Neural progenitor cell (in vitro differentiated cells): Measurements from ENCODE around the gene CD58. TPM values are rescaled to one million over a fixed set of nuclear protein-coding genes. Genes with fewer than 3 reads are reported as not detected.

ENCODE experiments used
- DNase-seq: peaks from one replicate; pipeline ENCODE4 v3.0.0-alpha.2; 2016; ENCODE audit warnings: low spot score
- H2AFZ ChIP-seq: fragments of 200-600 bp; sonication (generic); replicated peaks from 2 replicates; pipeline ENCODE4 v1.6.1; 2016; ENCODE audit warnings: antibody characterized with exemption
- H3F3A ChIP-seq: fragments of 200-600 bp; sonication (generic); 2 replicates; pipeline ENCODE4 v1.6.1; 2016; ENCODE audit warnings: antibody characterized with exemption, low read depth
- H3K27ac ChIP-seq: fragments of 200-600 bp; sonication (generic); 2 replicates; pipeline ENCODE4 v1.5.1; 2016; ENCODE audit warnings: mild to moderate bottlenecking
- H3K27me3 ChIP-seq: fragments of 200-600 bp; sonication (generic); 2 replicates; pipeline ENCODE4 v1.6.1; 2016; ENCODE audit warnings: mild to moderate bottlenecking, moderate library complexity
- H3K36me3 ChIP-seq: fragments of 200-600 bp; sonication (generic); 2 replicates; pipeline ENCODE4 v1.5.1; 2016
- H3K4me1 ChIP-seq: fragments of 200-600 bp; sonication (generic); 2 replicates; pipeline ENCODE4 v1.6.1; 2016; ENCODE audit warnings: mixed run types
- H3K4me2 ChIP-seq: fragments of 200-600 bp; sonication (generic); 2 replicates; pipeline ENCODE4 v1.6.1; 2016
- H3K4me3 ChIP-seq: fragments of 200-600 bp; sonication (generic); 2 replicates; pipeline ENCODE4 v1.5.1; 2016
- H3K79me2 ChIP-seq: fragments of 200-600 bp; sonication (generic); 2 replicates; pipeline ENCODE4 v1.6.1; 2016; ENCODE audit warnings: low read depth
- H3K9ac ChIP-seq: fragments of 200-600 bp; sonication (generic); 2 replicates; pipeline ENCODE4 v1.6.1; 2016
- H3K9me3 ChIP-seq: fragments of 200-600 bp; sonication (generic); 2 replicates; pipeline ENCODE4 v1.5.1; 2016; ENCODE audit warnings: low read depth
- H4K20me1 ChIP-seq: fragments of 200-600 bp; sonication (generic); 2 replicates; pipeline ENCODE4 v1.6.1; 2016; ENCODE audit warnings: low read depth
- H3K27ac Mint-ChIP-seq: 3 replicates; pipeline ENCODE4 v1.8.0; 2021; ENCODE audit warnings: mixed read lengths
- H3K27me3 Mint-ChIP-seq: 2 replicates; pipeline ENCODE4 v1.8.0; 2022; ENCODE audit warnings: low read depth, mild to moderate bottlenecking, inconsistent platforms, moderate library complexity, mixed read lengths; ENCODE audit not compliant: insufficient read depth
- H3K36me3 Mint-ChIP-seq: 3 replicates; pipeline ENCODE4 v1.8.0; 2021; ENCODE audit warnings: mixed read lengths
- H3K4me1 Mint-ChIP-seq: 3 replicates; pipeline ENCODE4 v1.8.0; 2021; ENCODE audit warnings: mixed read lengths
- H3K4me3 Mint-ChIP-seq: 3 replicates; pipeline ENCODE4 v1.8.0; 2021; ENCODE audit warnings: mild to moderate bottlenecking, moderate library complexity, mixed read lengths
- H3K9me3 Mint-ChIP-seq: 3 replicates; pipeline ENCODE4 v1.8.0; 2020; ENCODE audit warnings: mixed read lengths
- CTCF ChIP-seq: fragments of 200-600 bp; sonication (generic); IDR thresholded peaks from 2 replicates; pipeline ENCODE4 v1.5.1; 2017; ENCODE audit warnings: antibody characterized with exemption, mild to moderate bottlenecking
- EZH2 ChIP-seq: fragments of 200-600 bp; sonication (generic); IDR thresholded peaks from 2 replicates; pipeline ENCODE4 v1.6.1; 2017; ENCODE audit warnings: antibody characterized with exemption, mild to moderate bottlenecking, moderate library complexity
- EZH2phosphoT487 ChIP-seq: fragments of 200-600 bp; sonication (generic); IDR thresholded peaks from 2 replicates; pipeline ENCODE4 v1.6.1; 2017; ENCODE audit warnings: antibody characterized with exemption
- total RNA-seq: library from RNA; depleted of rRNA; stranded (reverse); fragments of >200 nt; gene quantifications from 2 replicates; pipeline ENCODE4 v1.2.3, GENCODE V29; 2015; ENCODE audit warnings: low replicate concordance

The CD58 gene
- total RNA-seq, 1 donor from 2014 or later = 14.6 TPM

DNA sequence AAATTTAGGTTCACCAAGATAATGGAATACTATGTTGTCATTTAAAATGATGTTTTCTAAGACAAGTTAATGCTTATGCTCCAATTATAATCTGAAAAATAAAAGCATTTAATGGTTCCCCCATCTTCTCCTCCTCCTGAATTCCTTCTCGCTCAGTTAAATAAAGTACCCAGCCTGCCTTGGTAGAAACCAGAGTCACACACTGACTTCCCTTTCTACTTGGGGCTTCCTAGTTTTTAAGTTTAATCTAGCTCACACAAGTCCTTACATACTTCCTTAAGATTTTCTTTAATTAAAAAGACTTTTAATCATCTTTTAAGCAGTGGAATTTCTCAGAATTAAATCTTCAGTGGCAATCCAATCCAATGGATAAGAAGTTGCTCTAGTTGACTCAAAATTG is 32.9 kb downstream of the CD58 start:
- no peaks in the 10 kb centered on the region for H3K79me2 ChIP-seq
- H3K4me3 Mint-ChIP-seq = no peak overlapping the region
- H3F3A ChIP-seq = no peaks in the 10 kb centered on the region
- no peaks in the 10 kb centered on the region for H4K20me1 ChIP-seq
- H3K4me3 ChIP-seq = no peak overlapping the region
- no peak overlapping the region for H3K27ac Mint-ChIP-seq
- H3K9ac ChIP-seq = no peak overlapping the region
- no peaks in the 10 kb centered on the region for H3K9me3 ChIP-seq
- H3K27ac ChIP-seq = no peak overlapping the region
- H3K4me1 Mint-ChIP-seq = no peaks in the 10 kb centered on the region
- H3K4me2 ChIP-seq = no peak overlapping the region
- TF ChIP-seq CTCF (no peak), EZH2phosphoT487 (no peak), EZH2 (no peak)
- H3K36me3 ChIP-seq = no peaks in the 10 kb centered on the region
- H3K27me3 Mint-ChIP-seq = no peaks in the 10 kb centered on the region
- peaks cover 32% of the 10 kb centered on the region for H3K36me3 Mint-ChIP-seq
- H3K9me3 Mint-ChIP-seq = no peaks in the 10 kb centered on the region
- no peaks in the 10 kb centered on the region for H3K4me1 ChIP-seq
- H2AFZ ChIP-seq = no peak overlapping the region
- no peaks in the 10 kb centered on the region for H3K27me3 ChIP-seq
- no peak for DNase-seq

GRCh38 chr1:116537040-116537831 is 33.6 kb downstream of the CD58 start:
- no peak overlapping the region for H3K4me2 ChIP-seq
- H3K36me3 ChIP-seq = no peaks in the 10 kb centered on the region
- Mint-ChIP-seq H3K9me3 (no peaks in the 10 kb centered on the region), H3K27ac (no peak overlapping the region), H3K36me3 (peaks cover 31% of the 10 kb centered on the region), H3K4me1 (no peaks in the 10 kb centered on the region), H3K27me3 (no peaks in the 10 kb centered on the region), H3K4me3 (no peak overlapping the region)
- H3K27ac ChIP-seq = no peak overlapping the region
- H3K79me2 ChIP-seq = no peaks in the 10 kb centered on the region
- H3K4me3 ChIP-seq = no peak overlapping the region
- H3K9ac ChIP-seq = no peak overlapping the region
- no peak overlapping the region for H2AFZ ChIP-seq
- H3K9me3 ChIP-seq = no peaks in the 10 kb centered on the region
- no peaks in the 10 kb centered on the region for H3F3A ChIP-seq
- DNase-seq = no peak
- H3K4me1 ChIP-seq = no peaks in the 10 kb centered on the region
- H4K20me1 ChIP-seq = no peaks in the 10 kb centered on the region
- no peaks in the 10 kb centered on the region for H3K27me3 ChIP-seq
- TF ChIP-seq CTCF = no peak
- TF ChIP-seq EZH2 = no peak
- TF ChIP-seq EZH2phosphoT487 = no peak

DNA sequence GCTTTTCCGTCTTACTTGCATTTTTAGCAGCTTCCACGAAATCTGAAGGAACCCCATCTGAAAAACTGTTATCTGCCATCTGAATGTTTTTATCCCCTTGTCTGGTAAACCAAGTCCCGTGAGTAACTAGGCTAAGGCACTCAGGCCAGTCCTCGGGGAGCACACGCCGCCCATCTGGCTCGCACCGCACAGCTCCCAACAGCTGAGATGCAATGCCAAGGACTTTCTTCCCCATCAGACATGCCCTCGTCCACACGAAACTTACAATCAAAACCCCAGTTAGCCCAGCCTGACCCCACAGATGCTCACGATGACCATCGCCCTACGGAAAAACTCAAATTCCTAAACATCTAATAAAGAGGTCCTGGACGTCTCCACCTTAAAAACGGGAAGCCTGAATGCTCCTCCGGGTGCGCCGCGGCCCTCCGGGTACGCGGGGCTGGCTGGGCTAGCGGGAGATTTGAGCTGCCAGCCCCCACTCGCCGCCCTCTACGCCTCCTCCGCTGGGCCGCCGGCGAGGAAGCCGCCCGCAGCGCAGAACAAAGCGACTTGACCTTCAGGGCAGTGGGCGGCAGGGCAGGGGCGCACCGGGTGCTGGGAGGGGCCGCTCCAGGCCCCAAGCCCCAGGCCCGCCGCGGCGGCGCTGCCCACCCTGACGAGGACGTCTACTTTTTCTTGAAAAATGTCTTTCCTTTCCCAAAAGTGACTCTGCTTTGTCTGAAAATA is 36.6 kb downstream of the CD58 start:
- Mint-ChIP-seq H3K4me1 (no peaks in the 10 kb centered on the region), H3K9me3 (no peaks in the 10 kb centered on the region), H3K27me3 (no peaks in the 10 kb centered on the region), H3K27ac (no peak overlapping the region), H3K4me3 (no peak overlapping the region), H3K36me3 (peaks cover 27% of the 10 kb centered on the region)
- Histone ChIP-seq H3K9ac (no peak overlapping the region), H4K20me1 (no peaks in the 10 kb centered on the region), H3K27ac (no peak overlapping the region), H3F3A (no peaks in the 10 kb centered on the region), H3K9me3 (no peaks in the 10 kb centered on the region), H3K4me1 (no peaks in the 10 kb centered on the region), H3K4me3 (no peak overlapping the region), H3K36me3 (no peaks in the 10 kb centered on the region), H3K27me3 (no peaks in the 10 kb centered on the region), H3K4me2 (no peak overlapping the region), H3K79me2 (no peaks in the 10 kb centered on the region), H2AFZ (no peak overlapping the region)
- TF ChIP-seq CTCF (no peak), EZH2phosphoT487 (no peak)
- no peak for DNase-seq
